Measurements from ENCODE around the gene TBX21. TPM values are rescaled to one million over a fixed set of nuclear protein-coding genes. Genes with fewer than 3 reads are reported as not detected.

The TBX21 gene
- total RNA-seq, 1 experiment from 2014 or later = 0.20 TPM

DNA sequence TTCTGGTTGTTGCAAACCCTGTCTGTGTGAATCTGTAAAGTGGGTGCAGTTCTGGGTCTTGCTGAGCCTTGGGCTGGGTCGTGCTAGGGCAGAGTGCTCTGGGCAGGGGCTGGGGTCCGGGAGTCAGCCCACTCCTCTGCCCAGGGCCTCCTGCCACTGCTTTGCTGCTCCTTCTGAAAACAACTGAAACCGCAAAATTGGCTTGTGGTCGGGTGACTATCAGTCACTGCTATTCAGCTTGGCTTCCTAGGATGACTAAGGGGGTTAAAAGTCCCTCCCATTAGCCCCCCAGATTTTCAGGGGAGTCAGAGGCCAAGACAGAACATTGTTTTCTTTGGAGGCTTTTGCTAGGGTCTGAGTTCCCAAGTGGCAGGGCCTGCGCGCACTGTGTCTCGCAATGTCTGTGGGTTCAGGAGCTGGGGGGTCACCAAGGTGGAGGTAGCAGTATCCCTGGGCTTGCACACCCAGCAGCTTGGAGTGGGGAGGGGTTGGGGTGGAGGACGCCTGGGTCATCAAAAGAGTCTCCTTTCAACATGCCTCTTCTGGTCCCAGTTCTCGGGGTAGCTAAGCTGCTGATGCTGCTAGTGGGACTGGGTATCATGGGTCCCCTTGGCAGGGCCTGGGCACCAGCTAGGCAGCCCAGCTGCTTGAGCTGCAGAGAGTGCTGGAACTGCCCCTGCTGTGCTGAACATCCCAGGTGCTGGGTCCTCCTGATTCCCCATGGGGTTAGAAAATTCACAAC is 13.5 kb upstream of the TBX21 start:
- BruUV-seq (replicated peaks) = no TSS peak
- peaks cover 18 to 47% of the 10 kb centered on the region in 2 experiments for H3K4me1 ChIP-seq (ENCODE audit: control insufficient read depth in 1 of 2, insufficient read depth in 2 of 2, low read length in 2 of 2)
- H3K9me2 ChIP-seq (ENCODE audit: insufficient read depth) = no peaks in the 10 kb centered on the region
- H3K9ac ChIP-seq (ENCODE audit: low read length) = no peak overlapping the region
- no peaks in the 10 kb centered on the region for H4K20me1 ChIP-seq (ENCODE audit: insufficient read depth)
- no peak overlapping the region for H3K27ac ChIP-seq (ENCODE audit: low read depth, low read length)
- peaks cover 23% of the 10 kb centered on the region; the same call in 1 of the 2 replicates for H3K27me3 ChIP-seq (ENCODE audit: insufficient read depth, low read length)
- ATAC-seq (peak; percentile 48), DNase-seq (ENCODE audit: low read depth, low spot score) (no peak)
- H3K9me3 ChIP-seq (ENCODE audit: control insufficient read depth in 1 of 2, insufficient read depth in 1 of 2, low read depth in 1 of 2, low read length in 2 of 2) = no peaks in the 10 kb centered on the region
- no peak overlapping the region for H3K4me3 ChIP-seq (replicated peaks in 1 of 2; ENCODE audit: low read depth in 1 of 2, low read length in 2 of 2)
- RAD21 ChIA-PET (ENCODE audit: low non-redundant PET in 1 of 2, low total read pairs in 2 of 2, uncharacterized antibody in 2 of 2, unreplicated experiment in 2 of 2) = no interaction called here
- H3K79me2 ChIP-seq (ENCODE audit: insufficient read depth, low read length) = no peaks in the 10 kb centered on the region
- POLR2A ChIA-PET = interaction anchor here (0.5 to 1.1 kb wide), 2 partner anchors 18 to 70 kb away, joined by 3 read pairs; partner anchors contain the start of gene KPNB1
- intact Hi-C loops (cut with micrococcal nuclease) = no loop called here
- H3K36me3 ChIP-seq (ENCODE audit: control insufficient read depth in 1 of 2, insufficient read depth in 2 of 2, low read length in 2 of 2) = no peaks in the 10 kb centered on the region
- H2AFZ ChIP-seq (ENCODE audit: low read depth, low read length, poor library complexity, severe bottlenecking) = no peak overlapping the region
- H3K4me2 ChIP-seq (ENCODE audit: low read length) = peak overlapping the region; percentile 68
- no peak for TF ChIP-seq POLR2A (IDR thresholded peaks at IDR 0.05; ENCODE audit: borderline replicate concordance, extremely low read depth, insufficient read depth, insufficient read length)
- TF ChIP-seq, protein P1, sequence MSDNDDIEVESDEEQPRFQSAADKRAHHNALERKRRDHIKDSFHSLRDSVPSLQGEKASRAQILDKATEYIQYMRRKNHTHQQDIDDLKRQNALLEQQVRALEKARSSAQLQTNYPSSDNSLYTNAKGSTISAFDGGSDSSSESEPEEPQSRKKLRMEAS (IDR thresholded peaks at IDR 0.05) = no peak
- TF ChIP-seq JUND (IDR thresholded peaks at IDR 0.05) = no peak
- TF ChIP-seq, protein P2, sequence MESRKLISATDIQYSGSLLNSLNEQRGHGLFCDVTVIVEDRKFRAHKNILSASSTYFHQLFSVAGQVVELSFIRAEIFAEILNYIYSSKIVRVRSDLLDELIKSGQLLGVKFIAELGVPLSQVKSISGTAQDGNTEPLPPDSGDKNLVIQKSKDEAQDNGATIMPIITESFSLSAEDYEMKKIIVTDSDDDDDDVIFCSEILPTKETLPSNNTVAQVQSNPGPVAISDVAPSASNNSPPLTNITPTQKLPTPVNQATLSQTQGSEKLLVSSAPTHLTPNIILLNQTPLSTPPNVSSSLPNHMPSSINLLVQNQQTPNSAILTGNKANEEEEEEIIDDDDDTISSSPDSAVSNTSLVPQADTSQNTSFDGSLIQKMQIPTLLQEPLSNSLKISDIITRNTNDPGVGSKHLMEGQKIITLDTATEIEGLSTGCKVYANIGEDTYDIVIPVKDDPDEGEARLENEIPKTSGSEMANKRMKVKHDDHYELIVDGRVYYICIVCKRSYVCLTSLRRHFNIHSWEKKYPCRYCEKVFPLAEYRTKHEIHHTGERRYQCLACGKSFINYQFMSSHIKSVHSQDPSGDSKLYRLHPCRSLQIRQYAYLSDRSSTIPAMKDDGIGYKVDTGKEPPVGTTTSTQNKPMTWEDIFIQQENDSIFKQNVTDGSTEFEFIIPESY (IDR thresholded peaks at IDR 0.05; ENCODE audit: extremely low read depth, insufficient replicate concordance, low read length) = no peak
- TF ChIP-seq POLR2AphosphoS5 (IDR thresholded peaks at IDR 0.05; ENCODE audit: low read depth, low read length) = no peak
- no peak for TF ChIP-seq EZH2phosphoT487 (IDR thresholded peaks at IDR 0.05; ENCODE audit: borderline replicate concordance)
- no peak for TF ChIP-seq EZH2 (IDR thresholded peaks at IDR 0.05)
- TF ChIP-seq ZNF274 (IDR thresholded peaks at IDR 0.05; ENCODE audit: low read depth, low read length) = no peak
- no peak for TF ChIP-seq ELF1 (IDR thresholded peaks at IDR 0.05; ENCODE audit: borderline replicate concordance, low read depth)
- TF ChIP-seq, protein P3, sequence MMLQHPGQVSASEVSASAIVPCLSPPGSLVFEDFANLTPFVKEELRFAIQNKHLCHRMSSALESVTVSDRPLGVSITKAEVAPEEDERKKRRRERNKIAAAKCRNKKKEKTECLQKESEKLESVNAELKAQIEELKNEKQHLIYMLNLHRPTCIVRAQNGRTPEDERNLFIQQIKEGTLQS (IDR thresholded peaks at IDR 0.05) = no peak
- TF ChIP-seq SIN3A (IDR thresholded peaks at IDR 0.05; ENCODE audit: low read depth) = no peak
- no peak for TF ChIP-seq RAD21 (IDR thresholded peaks at IDR 0.05; ENCODE audit: low read depth)
- TF ChIP-seq, protein P4, sequence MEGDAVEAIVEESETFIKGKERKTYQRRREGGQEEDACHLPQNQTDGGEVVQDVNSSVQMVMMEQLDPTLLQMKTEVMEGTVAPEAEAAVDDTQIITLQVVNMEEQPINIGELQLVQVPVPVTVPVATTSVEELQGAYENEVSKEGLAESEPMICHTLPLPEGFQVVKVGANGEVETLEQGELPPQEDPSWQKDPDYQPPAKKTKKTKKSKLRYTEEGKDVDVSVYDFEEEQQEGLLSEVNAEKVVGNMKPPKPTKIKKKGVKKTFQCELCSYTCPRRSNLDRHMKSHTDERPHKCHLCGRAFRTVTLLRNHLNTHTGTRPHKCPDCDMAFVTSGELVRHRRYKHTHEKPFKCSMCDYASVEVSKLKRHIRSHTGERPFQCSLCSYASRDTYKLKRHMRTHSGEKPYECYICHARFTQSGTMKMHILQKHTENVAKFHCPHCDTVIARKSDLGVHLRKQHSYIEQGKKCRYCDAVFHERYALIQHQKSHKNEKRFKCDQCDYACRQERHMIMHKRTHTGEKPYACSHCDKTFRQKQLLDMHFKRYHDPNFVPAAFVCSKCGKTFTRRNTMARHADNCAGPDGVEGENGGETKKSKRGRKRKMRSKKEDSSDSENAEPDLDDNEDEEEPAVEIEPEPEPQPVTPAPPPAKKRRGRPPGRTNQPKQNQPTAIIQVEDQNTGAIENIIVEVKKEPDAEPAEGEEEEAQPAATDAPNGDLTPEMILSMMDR (IDR thresholded peaks at IDR 0.05 in 2 of 3, conservative IDR thresholded peaks at IDR 0.05 in 1 of 3; ENCODE audit: borderline replicate concordance in 1 of 3, insufficient read depth in 1 of 3, low read depth in 2 of 3, low read length in 2 of 3) = no peak
- TF ChIP-seq CEBPB (IDR thresholded peaks at IDR 0.05; ENCODE audit: low read depth) = no peak
- no peak for TF ChIP-seq ZFX (IDR thresholded peaks at IDR 0.05)
- no peak for TF ChIP-seq FOSL1 (IDR thresholded peaks at IDR 0.05; ENCODE audit: low read depth)
- no peak for TF ChIP-seq TCF7L2 (IDR thresholded peaks at IDR 0.05; ENCODE audit: borderline replicate concordance, extremely low read depth, insufficient read depth, insufficient read length)
- CTCF ChIA-PET = interaction anchor here (1.1 kb wide), 2 partner anchors 20 to 22 kb away, joined by 3 read pairs; no protein-coding TSS in a partner anchor
